Measurements from ENCODE around the gene ELANE.

GRCh38 chr19:844546-844971, 7.5 kb upstream of the ELANE start:
- TF ChIP-seq POLR2A (IDR thresholded peaks at IDR 0.05; ENCODE audit: low read depth, low read length) (no peak), POLR2AphosphoS5 (IDR thresholded peaks at IDR 0.05; ENCODE audit: low read depth, low read length) (no peak)

Data from GM12891 (cell line).